ENCODE results near the gene PPP1R3G. TPM values are rescaled to one million over a fixed set of nuclear protein-coding genes. Genes with fewer than 3 reads are reported as not detected.

The PPP1R3G gene
- total and polyA plus RNA-seq, 2 of the 13 experiments (the other 11 are each of a cell fraction or from before 2014, with no cell fraction given): 1.2 to 1.3 TPM

GRCh38 chr6:5119090-5119951, 34.2 kb downstream of the PPP1R3G start (continued):
- TF ChIP-seq RERE (CRISPR knock-in tag; IDR thresholded peaks at IDR 0.05; ENCODE audit: low read depth) (no peak), ZNF232 (CRISPR knock-in tag; IDR thresholded peaks at IDR 0.05; ENCODE audit: borderline replicate concordance) (no peak), HNRNPUL1 (IDR thresholded peaks at IDR 0.05; ENCODE audit: low read depth, low read length) (no peak), ZNF780A (CRISPR knock-in tag; IDR thresholded peaks at IDR 0.05) (no peak), ZNF407 (CRISPR knock-in tag; IDR thresholded peaks at IDR 0.05; ENCODE audit: not compliant biosample characterization) (no peak), TRIM22 (IDR thresholded peaks at IDR 0.05) (no peak), PHF21A (CRISPR knock-in tag; IDR thresholded peaks at IDR 0.05) (peak; percentile 51; the same call in 1 of the 2 replicates), ZNF563 (CRISPR knock-in tag; IDR thresholded peaks at IDR 0.05) (no peak), FOXP4 (CRISPR knock-in tag; IDR thresholded peaks at IDR 0.05) (peak; percentile 19; the same call in 1 of the 2 replicates), ARNT (IDR thresholded peaks at IDR 0.05) (no peak), NFATC3 (CRISPR knock-in tag; IDR thresholded peaks at IDR 0.05) (no peak)
